Measurements from ENCODE around the gene KIAA0040.

The KIAA0040 gene

GRCh38 chr1:175169286-175170018 lies 23.1 kb downstream of the KIAA0040 start:
- DNase-seq = no peak

DNA sequence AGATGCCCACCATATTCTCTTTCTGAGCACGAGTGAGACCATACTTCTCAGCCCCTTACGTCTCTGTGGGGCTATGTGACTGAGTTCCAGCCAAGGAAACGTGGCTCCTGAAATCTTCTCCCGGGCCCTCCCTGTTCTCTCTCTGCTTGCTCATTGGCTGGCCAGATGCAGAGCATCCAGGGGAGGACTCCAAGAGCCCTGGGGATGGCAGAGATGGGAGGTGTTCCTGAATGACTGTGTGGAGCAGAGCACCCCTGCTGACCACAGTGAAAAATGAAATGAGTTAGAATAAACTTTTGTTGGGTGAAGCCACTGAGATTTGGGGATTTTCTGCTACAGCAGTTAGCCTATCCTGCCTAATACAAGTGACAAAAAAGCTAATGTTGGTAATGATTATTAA lies 23.8 kb downstream of the KIAA0040 start:
- DNase-seq = no peak

- DNase-seq = peak; percentile 70
These were observed 24.7 kb downstream of the KIAA0040 start for GRCh38 chr1:175167861-175168260.

DNA sequence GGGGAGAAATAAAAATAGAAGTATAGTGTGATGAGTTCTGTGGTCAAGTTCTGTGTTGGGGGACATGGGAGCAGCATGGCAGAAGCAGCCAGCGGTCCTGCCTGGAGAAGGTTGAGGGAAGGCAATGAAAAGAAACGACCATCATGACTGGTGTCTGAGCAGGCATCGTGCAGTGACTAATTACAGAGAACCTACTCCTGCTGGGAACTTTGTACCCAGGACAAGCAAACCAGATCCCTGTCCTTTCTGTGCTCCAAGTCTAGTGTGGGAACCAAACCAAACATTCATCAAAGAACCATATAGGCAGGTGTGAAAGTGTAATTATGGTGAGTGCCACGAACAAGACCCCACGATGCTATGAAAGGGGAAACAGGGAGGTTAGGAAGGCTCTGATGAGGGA lies 25.8 kb downstream of the KIAA0040 start:
- DNase-seq = no peak

- DNase-seq = no peak
These were observed 27.8 kb downstream of the KIAA0040 start for GRCh38 chr1:175164751-175165150.

DNA sequence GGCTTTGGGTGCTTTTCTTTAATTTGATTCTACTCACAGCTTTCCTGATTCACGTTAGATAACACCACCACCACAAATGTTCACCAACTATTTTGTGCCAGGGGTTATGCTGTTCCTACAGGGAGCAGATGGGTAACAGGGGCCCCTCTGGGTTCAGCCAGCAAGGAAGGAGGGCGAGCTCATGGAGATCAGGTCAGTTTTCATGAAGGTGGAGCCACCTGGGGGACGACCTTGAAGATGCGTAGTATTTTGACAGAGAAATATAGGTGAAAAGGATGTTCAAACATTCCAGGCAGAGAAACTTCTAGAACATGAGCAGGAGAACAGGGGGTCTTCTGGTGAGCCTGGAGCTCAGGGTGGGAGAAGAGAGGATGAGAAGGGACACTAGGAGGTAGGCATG lies 28.9 kb downstream of the KIAA0040 start:
- DNase-seq = no peak

DNA sequence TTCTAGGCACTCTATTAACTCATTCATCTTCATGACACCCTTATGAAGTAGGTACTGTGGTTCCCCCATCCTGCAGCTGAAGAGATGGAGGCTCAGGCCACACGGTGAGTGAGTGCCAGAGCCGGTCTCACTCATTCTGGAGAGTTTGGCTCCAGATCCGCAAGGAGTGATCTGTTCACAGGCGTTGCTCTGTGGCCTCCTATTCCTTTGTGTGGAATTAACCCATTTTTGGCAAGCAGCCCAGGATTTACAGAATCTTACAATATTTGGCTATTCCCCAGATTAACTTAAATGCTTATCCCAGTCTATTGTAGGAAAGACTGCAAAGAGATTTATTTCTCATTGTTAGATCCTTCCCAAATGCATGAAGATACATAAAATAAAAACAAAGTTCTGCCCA lies 29.6 kb downstream of the KIAA0040 start:
- DNase-seq = no peak

DNA sequence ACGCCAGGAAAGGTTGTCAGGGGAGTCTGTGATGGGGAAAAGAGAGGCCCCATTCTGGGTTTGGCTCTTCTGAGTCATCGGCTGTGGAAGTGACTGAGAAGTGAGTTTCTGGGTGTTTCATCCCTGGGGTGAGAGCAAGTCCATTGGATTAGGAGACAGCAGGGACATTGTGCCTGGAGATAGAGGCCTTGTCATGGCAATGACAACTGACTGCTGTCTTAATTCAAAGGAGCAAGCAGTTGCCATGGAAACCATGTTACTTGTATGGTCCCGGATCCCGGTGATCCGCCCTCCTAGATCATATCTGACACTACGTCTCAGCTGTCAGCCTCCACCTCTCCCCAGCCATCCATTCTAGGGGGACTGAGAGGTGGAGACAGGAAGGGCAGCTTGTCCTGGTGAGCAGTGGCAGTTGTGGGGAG lies 34.4 kb downstream of the KIAA0040 start:
- DNase-seq = no peak

DNA sequence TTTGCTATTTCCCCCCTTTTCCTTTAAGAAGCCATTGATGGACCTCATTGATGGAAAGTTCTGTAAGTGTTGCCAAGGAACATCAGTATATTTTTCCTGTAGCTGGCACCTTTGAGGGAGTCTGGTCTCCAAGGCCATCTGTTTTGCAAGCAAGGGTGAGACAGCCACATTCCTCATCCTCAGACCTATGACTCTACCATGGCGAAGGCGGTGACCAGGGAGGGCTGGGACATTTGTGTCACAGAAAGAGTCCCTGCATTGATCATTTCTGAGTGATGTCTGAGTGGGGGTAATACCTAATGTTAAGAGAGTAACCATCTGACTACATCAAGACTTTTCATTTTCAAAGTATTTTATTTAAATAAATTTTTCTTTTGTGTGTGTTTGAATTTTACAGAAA lies 35.4 kb downstream of the KIAA0040 start:
- no peak for DNase-seq

DNA sequence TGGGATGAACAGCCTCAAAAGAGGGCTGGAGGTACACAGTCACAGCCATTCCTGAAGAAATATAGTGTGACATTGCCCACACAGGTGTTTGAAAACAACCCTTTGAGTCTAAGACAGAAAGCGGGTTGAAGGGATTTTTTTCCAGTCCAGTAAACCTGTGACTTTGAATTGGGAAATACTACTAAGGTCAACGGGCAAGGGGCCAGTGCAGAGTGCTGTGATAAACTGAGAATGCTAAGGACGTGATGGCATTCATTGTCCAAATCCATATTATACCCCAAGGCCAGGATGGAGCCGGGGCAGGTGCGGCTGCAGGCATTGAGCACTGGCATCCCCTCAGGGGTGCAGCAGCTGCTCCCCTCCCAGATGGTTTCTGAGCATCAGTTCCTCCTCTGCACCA lies 36.6 kb downstream of the KIAA0040 start:
- no peak for DNase-seq

DNA sequence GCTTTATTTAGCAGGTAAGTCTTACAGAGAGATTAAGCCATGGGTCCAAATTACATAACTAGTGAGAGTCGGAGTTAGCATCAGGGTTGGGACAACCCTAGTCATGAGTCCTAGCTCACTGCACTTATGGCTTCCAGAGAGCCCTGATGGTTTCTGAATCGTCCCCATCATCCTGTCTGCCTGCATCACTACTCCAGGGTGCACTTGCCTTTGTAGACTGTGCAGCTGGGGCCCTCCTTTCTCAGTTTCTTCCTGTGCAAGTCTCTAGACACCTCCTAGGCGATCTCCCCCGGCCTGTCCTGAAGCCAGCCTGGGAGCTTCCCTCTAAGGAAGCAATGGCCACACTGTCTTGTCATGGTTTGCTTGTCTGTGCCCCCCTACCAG lies 37.1 kb downstream of the KIAA0040 start:
- no peak for DNase-seq

DNA sequence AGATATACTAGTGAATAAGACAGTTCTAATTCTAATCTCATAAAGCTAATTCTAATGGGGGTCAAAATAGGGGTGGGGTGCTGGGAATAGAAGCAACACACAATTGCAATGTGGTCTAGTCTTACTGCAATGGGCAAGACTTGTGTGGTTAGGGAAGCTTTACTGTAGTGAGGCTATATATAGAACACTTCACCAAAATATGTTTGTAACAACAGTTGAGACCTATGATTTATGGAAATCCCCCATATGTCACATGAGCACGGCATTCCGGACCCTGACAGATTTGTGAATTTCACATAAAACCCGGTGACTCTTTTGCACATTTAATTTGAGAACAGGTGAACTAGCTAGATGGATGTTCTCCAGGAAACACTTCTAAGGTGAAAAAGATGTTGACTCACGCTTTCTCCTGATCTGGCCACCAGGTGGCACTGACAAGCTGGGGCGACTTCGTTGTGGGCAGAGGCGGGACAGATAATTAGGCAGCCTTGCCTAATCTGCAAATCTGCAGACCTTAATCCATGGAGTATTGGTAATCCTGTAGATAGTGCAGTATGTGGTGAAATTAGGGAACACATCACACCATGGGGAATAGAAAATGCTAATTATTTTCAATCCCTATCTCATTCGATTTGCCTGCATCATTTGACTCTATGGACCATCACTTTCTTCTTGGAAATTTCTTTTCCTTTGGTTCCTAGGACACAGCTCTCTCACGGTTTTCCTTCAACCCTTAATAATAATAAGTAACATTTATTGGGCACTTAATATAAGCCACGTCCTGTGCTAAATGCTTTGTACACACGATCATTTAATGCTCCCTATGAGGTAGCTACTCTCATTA lies 37.7 kb downstream of the KIAA0040 start:
- peak; percentile 83 for DNase-seq

GRCh38 chr1:175152006-175152652 lies 40.4 kb downstream of the KIAA0040 start:
- DNase-seq = peak; percentile 77

- DNase-seq = no peak
These were observed 41.8 kb downstream of the KIAA0040 start for GRCh38 chr1:175150596-175151319.

DNA sequence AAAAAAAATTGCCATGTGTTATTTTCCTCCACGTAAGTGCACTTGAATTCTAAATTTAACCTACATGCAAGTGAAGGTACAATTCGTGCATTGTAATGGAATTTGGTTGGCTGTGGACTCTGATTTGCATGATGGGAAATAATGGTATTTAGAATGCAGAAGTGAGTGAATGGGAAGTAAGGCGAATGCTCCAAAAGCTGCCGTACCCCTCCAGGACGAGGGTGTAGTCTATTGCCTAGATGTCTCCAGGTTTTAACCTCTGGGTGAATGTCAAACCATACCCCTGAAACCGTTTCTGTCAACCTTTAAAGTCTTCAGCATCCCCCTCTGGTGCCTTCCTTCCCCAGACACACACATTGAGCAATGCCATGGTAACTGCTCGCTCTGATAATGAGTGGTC lies 44.5 kb downstream of the KIAA0040 start:
- no peak for DNase-seq

DNA sequence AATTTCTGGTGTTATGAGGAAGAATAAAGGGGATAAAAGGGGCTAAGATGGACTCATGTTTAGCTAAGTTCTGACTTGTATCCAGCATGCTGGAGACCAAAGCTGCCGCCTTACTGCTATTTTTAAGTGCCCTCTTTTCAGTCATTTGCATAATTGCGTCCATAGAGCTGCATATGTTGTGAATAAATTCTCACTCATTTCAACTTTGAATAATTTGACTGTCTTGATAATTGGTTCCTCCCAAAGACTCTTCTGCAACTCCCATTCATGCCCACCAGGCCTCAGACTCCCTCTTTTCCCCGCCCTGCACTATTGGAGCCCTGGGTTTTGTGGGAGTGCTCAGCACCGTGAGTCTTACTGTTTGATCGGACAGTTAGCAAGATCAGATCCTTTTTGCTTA lies 45.0 kb downstream of the KIAA0040 start:
- DNase-seq = no peak

GRCh38 chr1:175146529-175147213 lies 45.9 kb downstream of the KIAA0040 start:
- peak; percentile 86 for DNase-seq

DNA sequence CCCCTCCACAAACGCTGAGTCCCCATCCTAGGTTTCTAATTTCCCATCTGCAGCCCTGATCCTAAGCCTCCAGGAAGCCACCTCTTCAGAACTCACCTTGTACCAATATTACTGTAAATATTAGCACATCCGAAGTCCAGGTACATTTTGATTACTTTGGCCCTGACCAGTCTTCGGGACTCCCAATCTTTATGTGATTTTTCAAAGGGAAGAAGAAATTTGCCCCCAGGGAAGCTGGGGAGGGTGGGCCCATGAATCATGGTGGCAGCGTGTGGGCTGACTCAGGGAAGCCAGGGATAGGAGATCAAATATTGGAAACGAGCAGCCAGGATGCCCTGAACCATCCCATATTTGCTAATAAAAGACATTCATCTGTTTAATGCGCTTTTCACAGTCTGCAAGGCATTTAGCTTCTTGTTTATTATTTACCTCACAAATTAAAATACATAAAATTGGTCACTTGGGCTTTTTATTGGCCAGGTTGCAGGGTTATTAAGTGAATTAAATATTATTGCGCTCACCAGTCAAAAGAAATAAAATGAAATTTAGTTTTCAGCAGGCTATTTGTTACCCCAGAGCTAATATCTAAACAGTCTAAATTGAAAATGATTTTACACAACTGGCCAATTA lies 46.6 kb downstream of the KIAA0040 start:
- no peak for DNase-seq

- DNase-seq = no peak
These were observed 54.0 kb downstream of the KIAA0040 start for GRCh38 chr1:175138579-175138978.

- DNase-seq = no peak
These were observed 55.2 kb downstream of the KIAA0040 start for GRCh38 chr1:175137369-175137768.

DNA sequence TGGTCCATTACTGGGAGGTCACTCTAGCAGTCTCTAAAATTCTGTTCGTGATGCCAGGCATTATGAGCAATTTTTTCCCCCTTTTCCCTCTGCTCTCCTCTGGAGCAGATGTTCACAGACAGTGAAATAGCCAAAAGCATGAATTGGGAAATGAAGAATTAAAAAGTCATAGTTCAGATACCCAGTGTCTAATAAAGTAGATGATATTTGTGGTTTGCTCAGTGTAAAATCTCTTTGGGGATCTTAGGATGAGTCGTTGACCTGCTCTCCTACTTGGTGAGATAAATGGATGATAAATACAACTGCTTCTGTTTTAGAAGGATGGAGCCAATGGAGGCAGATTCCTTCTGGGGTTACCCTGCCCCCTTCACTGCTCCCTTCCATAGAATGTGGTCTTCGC lies 56.3 kb downstream of the KIAA0040 start:
- DNase-seq = no peak

DNA sequence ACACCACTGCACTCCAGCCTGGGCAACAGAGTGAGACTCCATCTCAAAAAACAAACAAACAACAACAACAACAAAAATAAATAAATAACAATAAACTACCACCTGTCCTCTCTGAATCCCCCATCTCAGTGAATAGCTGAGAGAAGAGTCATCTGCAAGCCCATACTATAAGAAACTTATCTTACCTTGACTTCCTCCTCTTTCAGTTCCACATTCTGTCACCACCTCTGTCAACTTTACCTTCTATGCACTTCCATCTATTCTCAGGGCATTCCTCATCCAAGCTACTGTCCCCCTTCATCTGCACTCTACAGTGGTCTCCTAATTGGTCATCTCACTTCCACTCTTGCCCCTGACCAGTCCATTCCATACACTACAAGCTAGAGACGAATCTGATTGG lies 58.1 kb downstream of the KIAA0040 start:
- DNase-seq = no peak
